ENCODE measurements around the gene RNF227.

Gene RNF227

DNA sequence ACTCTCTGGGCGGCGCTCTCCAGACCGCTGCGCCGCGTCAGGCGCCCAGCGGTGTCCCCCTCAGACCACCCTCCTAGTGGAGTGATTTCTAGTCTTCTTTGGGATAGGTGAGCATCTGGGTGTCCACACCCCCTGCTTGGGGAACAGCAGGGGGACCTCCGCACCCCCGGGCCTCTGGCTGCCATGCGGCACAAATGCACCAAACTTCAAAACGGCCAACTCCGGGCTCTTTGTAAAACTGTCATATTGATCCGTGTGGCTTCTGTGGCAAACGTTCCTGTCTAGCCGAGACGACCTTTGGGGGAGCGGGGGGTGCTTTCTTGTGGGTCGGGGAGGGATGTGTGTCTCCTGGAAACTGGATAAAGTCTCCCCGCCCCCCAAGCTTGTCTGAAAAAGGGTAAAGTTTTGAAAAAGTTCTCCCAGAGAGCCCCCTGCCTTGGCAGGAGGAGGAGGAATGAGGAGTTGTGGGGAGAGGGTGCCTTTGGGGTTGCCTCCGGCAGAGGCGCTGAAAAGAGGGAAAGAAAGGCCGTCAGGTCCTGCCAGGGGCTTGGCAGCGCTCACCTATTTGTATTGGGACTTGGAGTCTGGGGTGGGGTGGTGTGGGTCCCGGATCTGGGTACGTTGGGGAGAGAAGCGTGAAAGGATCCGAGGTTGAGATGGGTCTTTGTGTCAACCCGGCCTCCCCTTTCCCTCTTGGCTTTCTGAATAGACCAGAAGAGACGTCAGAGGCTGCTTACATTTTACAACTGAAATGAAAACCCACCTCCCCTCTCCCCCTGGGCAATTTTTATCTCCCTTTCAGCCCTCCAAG is 29.7 kb downstream of the RNF227 start:
- no peak for DNase-seq (ENCODE audit: insufficient read length, low spot score)
- TF ChIP-seq TAF1 (IDR thresholded peaks at IDR 0.05; ENCODE audit: low read depth, low read length): no peak
- no peak for TF ChIP-seq POLR2A (IDR thresholded peaks at IDR 0.05; ENCODE audit: low read depth, low read length)
- no peak for TF ChIP-seq SPI1 (IDR thresholded peaks at IDR 0.05; ENCODE audit: low read depth, low read length)
- FAIRE-seq: peak; percentile 71

DNA sequence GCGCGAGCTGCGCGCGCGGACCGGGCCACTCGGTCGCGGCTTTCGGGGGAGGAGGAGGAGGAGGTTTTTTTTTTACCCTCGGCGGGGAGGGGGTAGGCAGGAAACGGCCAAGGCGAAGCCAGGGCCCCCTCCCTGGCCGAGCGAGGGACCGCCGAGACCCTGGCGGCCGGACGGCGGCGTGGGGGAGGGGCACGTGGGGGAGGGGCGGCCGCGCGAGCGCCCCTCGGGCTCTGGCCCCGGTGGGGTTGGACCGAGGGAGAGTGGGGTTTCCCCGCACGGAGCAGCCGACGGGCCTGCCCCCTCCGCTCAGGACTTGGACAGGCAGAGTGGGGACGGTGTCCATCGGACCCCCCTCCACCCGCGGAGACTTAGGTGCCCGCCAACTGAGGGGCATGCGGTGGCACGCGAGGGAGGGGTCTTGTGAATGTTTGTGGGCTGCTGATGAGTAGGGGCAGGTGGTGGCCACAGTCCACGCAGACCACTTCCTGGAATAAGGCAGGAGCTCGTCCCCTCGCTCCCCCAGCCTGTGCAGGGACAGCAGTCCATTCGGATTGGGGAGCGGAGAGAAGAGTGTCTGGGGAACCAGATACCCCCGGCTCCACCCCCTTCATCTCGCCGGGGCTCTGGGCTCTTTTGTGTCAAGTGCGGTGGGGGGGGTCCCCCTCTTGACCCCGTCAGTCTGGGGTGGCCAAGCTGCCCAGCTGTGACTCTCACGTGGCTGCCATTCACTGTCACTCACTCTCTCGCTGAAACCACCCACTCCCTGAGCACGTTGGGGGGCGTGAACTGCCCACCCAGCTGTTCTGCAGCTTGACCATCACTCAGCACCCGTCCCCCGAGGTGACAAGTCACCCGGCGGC is 30.5 kb downstream of the RNF227 start:
- FAIRE-seq (peak; percentile 91), DNase-seq (ENCODE audit: insufficient read length, low spot score) (peak; percentile 53)
- TF ChIP-seq TAF1 (IDR thresholded peaks at IDR 0.05; ENCODE audit: low read depth, low read length) (peak; percentile 47; the same call in 1 of the 2 replicates), PAX5 (IDR thresholded peaks at IDR 0.05; ENCODE audit: insufficient read depth, low read length, severe bottlenecking) (no peak), POLR2AphosphoS5 (IDR thresholded peaks at IDR 0.05; ENCODE audit: low read depth, low read length) (0 out of 2 replicates have a peak, but pooled peaks have one; percentile 31)

DNA sequence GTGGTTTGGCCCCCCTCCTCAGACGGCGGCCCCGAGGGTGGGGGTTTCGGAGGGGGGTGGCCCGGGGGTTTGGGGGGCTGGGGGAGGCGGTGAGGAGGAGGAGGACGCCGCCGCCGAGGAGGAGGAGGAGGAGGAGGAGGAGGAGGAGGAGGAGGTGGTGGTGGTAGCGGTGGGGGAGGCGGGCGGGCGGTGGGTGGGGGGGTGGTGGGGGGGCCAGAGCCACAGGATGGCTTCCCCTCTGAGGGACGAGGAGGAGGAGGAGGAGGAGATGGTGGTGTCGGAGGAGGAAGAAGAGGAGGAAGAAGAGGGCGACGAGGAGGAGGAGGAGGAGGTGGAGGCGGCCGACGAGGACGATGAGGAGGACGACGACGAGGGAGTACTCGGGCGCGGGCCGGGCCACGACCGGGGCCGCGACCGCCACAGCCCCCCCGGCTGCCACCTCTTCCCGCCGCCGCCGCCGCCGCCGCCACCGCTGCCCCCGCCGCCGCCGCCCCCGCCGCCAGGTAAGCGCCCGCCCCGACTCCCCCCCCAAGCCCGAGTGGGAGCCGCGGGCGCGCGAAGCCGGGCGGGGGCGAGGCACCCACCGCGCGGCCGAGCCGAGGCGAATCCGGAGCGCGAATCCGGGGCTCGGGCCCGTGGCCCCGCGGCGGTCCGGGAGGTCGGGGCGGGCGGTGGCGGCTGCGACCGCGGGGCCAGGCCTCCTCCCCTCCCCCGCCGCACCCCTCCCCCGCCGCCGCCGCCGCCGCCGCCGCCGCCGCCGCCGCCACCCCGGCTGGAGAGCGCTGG is 31.3 kb downstream of the RNF227 start:
- no peak for DNase-seq (ENCODE audit: insufficient read length, low spot score)
- no peak for FAIRE-seq
- TF ChIP-seq POU2F2 (IDR thresholded peaks at IDR 0.05; ENCODE audit: low read depth, low read length) (no peak), PAX5 (IDR thresholded peaks at IDR 0.05; ENCODE audit: insufficient read depth, low read length, severe bottlenecking) (no peak), TAF1 (IDR thresholded peaks at IDR 0.05; ENCODE audit: low read depth, low read length) (no peak)

DNA sequence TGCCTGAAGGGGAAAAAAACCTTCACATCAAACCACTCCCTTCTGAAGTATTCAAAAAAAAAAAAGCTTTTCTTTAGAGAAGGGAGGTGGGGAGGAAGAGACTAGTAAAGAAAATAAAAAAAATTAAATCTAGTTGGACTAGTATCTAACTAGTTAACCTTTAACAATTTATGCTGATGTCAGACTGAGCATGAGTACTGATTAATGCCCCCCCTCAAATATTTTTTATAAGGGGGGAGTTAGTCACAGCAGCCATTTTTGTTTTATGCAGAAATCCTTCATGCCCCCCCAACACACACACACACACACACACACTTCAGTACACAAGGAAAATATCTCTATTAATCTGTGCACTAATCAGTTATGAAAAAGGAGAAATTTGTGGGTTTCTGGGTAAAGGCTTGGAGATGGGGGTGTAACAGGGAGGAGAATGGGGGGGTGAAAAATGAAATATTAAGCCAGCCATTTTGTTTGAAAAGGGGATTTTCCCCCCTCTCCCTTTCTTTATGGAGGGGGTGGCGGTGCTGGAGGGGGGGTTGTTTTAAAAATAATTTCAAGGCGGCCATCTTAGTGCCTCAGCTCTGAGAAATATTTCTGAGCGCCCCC is 32.2 kb downstream of the RNF227 start:
- TF ChIP-seq TAF1 (IDR thresholded peaks at IDR 0.05; ENCODE audit: low read depth, low read length): no peak
- no peak for TF ChIP-seq SPI1 (IDR thresholded peaks at IDR 0.05; ENCODE audit: low read depth, low read length)
- no peak for TF ChIP-seq PAX5 (IDR thresholded peaks at IDR 0.05; ENCODE audit: insufficient read depth, low read length, severe bottlenecking)
- TF ChIP-seq POLR2A (IDR thresholded peaks at IDR 0.05; ENCODE audit: low read depth, low read length): no peak
- TF ChIP-seq POU2F2 (IDR thresholded peaks at IDR 0.05; ENCODE audit: low read depth, low read length): no peak
- no peak for TF ChIP-seq POLR2AphosphoS5 (IDR thresholded peaks at IDR 0.05; ENCODE audit: low read depth, low read length)
- DNase-seq (ENCODE audit: insufficient read length, low spot score) (no peak), FAIRE-seq (no peak)

DNA sequence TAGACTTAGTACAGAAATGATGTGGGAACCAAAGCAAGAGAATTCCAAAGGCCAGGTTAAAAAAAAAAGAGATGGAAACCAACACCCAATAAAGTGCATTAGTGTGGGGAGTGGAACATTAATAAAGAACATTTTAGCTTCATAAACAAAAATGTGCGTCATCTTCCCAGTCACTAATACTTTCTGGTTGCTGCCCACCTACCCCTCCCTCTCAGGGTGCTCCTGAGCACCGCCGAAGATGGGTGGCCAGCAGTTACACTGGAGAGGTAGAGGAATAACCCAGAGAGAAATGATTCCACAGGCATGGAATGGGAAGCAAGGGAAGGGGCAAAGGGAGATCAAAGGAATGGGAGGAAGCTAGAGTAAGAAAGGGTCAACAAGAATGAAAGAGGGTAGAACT is 33.5 kb downstream of the RNF227 start:
- no peak for TF ChIP-seq POU2F2 (IDR thresholded peaks at IDR 0.05; ENCODE audit: low read depth, low read length)
- TF ChIP-seq PAX5 (IDR thresholded peaks at IDR 0.05; ENCODE audit: insufficient read depth, low read length, severe bottlenecking): no peak
- TF ChIP-seq TAF1 (IDR thresholded peaks at IDR 0.05; ENCODE audit: low read depth, low read length): no peak
- no peak for TF ChIP-seq POLR2AphosphoS5 (IDR thresholded peaks at IDR 0.05; ENCODE audit: low read depth, low read length)
- TF ChIP-seq SPI1 (IDR thresholded peaks at IDR 0.05; ENCODE audit: low read depth, low read length): no peak
- no peak for TF ChIP-seq POLR2A (IDR thresholded peaks at IDR 0.05; ENCODE audit: low read depth, low read length)
- FAIRE-seq (peak; percentile 58), DNase-seq (ENCODE audit: insufficient read length, low spot score) (no peak)

DNA sequence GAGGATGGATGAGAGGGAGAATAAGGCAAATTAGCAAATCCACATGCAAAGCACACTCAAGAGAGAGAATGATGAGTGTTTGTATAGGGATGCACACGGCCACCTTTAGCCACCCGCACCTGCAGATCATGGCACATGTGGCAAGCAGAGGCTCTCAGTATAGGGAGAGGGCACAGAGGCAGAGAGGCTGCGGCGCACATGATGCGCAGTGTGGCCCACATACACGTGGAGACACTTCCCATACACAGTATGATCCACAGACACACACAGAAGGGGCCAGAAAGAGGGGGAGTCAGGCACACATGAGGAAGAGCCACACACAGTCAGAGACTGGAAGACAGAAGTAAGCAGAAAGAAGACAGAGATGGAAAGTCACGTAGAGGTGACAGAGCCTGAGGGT is 34.0 kb downstream of the RNF227 start:
- DNase-seq (ENCODE audit: insufficient read length, low spot score) (no peak), FAIRE-seq (peak; percentile 70)
- no peak for TF ChIP-seq SPI1 (IDR thresholded peaks at IDR 0.05; ENCODE audit: low read depth, low read length)
- TF ChIP-seq POLR2A (IDR thresholded peaks at IDR 0.05; ENCODE audit: low read depth, low read length): no peak
- TF ChIP-seq POLR2AphosphoS5 (IDR thresholded peaks at IDR 0.05; ENCODE audit: low read depth, low read length): no peak
- TF ChIP-seq TAF1 (IDR thresholded peaks at IDR 0.05; ENCODE audit: low read depth, low read length): no peak
- no peak for TF ChIP-seq POU2F2 (IDR thresholded peaks at IDR 0.05; ENCODE audit: low read depth, low read length)
- no peak for TF ChIP-seq PAX5 (IDR thresholded peaks at IDR 0.05; ENCODE audit: insufficient read depth, low read length, severe bottlenecking)

DNA sequence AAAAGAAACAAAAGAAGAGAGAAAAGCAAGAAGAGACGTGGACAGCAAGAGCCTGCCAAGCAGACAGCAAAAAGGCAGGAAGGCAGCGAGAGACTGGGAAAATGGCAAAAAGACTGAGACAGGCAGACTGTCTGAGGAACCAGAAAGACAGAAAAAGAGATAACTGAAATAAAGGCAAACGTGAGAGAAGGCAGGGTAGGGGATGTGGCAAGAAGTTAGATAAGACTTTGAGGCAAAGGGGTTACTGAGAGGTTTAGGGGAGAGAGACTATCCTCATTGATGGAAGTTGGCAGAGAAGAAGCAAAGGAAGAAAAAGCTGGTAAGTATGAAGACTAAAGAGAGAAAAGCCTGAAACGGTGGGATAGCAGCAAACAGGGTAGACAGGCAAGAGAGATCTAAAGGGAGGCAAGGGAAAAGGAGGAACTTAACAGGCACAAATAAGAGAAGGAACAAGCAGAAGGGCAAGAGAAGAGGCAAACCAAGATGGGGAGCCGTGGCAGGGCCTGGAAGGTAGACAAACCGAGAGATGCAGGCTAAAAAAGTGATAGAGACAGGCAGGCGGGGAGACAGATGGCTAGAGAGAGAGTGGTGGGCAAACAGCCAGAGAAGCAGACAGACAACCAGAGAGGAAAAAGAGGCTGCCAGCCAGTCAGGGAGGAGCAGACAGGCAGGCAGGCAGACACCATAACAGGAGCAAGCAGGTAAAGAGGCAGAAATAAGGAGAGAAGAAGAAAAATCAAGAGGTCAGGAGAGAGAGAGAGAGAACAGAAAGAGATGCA is 34.6 kb downstream of the RNF227 start:
- TF ChIP-seq POU2F2 (IDR thresholded peaks at IDR 0.05; ENCODE audit: low read depth, low read length) (no peak), TAF1 (IDR thresholded peaks at IDR 0.05; ENCODE audit: low read depth, low read length) (no peak), SPI1 (IDR thresholded peaks at IDR 0.05; ENCODE audit: low read depth, low read length) (no peak), PAX5 (IDR thresholded peaks at IDR 0.05; ENCODE audit: insufficient read depth, low read length, severe bottlenecking) (no peak), POLR2A (IDR thresholded peaks at IDR 0.05; ENCODE audit: low read depth, low read length) (no peak), POLR2AphosphoS5 (IDR thresholded peaks at IDR 0.05; ENCODE audit: low read depth, low read length) (no peak)
- DNase-seq (ENCODE audit: insufficient read length, low spot score) (no peak), FAIRE-seq (no peak)

DNA sequence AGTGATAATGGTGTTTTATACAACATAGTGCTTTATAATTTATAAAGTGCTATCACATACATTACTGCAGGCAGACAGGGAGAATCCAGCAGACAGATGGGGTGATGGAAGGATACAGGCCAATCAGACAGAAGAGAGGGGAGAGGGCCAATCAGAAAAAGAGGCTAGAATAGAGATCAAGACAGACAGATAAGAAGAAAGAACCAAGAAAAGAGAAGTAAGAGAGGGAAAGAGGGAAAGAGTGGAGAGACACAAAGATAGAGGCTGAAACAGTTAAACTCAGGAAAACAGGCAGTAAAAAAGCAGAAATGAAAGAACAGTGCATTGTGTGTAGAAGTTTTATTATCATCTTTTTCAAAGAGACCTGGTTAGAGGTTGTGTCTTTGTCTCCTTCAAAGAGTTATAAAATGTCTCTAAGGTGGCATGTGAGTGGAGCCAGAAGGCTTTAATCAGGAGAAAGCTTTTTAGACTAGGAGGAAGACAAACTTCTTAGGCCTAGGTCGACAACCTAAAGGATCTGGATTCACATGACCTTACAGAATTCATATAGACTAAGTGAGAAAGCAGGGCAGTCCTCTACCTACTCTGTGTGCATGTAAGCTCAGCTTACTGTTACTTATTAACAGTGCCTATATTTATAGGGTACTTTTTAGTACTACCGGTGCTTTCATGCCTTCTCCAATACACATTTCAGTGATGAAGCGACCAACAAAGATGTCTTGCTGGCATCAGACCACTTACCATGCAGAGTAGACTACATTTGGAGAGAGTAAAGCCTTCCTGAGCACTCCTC is 35.8 kb downstream of the RNF227 start:
- DNase-seq (ENCODE audit: insufficient read length, low spot score) (no peak), FAIRE-seq (no peak)
- TF ChIP-seq PAX5 (IDR thresholded peaks at IDR 0.05; ENCODE audit: insufficient read depth, low read length, severe bottlenecking) (no peak), SPI1 (IDR thresholded peaks at IDR 0.05; ENCODE audit: low read depth, low read length) (peak; percentile 75)

All from GM12891 (cell line).